HCT116 (cell line): ENCODE measurements around the gene NR1H3. TPM values are rescaled to one million over a fixed set of nuclear protein-coding genes. Genes with fewer than 3 reads are reported as not detected.

ENCODE experiments used
- ATAC-seq: fragments of 200-7000 bp; cut with Tn5 transposase; 2 replicates; pipeline ENCODE4 v1.9.1; 2020; ENCODE audit warnings: mild to moderate bottlenecking, moderate library complexity
- BruUV-seq: library from RNA; stranded (reverse); fragments of 400-500 nt; replicated peaks from 2 replicates; lab custom pipeline; 2021; lab: Mats Ljungman, UMichigan
- CTCF ChIA-PET: fragments of 300-600 bp; sonication (Branson Sonifier 250); formaldehyde crosslinking; loops from one replicate; lab custom pipeline; 2021; ENCODE audit warnings: antibody characterized with exemption; lab: Charles Lee
- POLR2A ChIA-PET: fragments of 300-600, 350-600 bp; sonication (Branson Sonifier 250); formaldehyde crosslinking; loops from one replicate; lab custom pipeline; 2021; ENCODE audit warnings: antibody characterized with exemption; lab: Charles Lee
- RAD21 ChIA-PET, 2 experiments: fragments of 300-600 bp; sonication (Branson Sonifier 250); formaldehyde crosslinking; loops; one replicate each; lab custom pipeline; 2023; ENCODE audit warnings: low total read pairs in 2 of 2; ENCODE audit not compliant: uncharacterized antibody in 2 of 2, unreplicated experiment in 2 of 2, low non-redundant PET in 1 of 2; lab: Charles Lee
- DNase-seq: peaks from one replicate; pipeline ENCODE4 v3.0.0-alpha.2; 2010; ENCODE audit warnings: low read depth, low spot score
- H2AFZ ChIP-seq: fragments of 200-600 bp; shearing (Covaris generic), sonication (generic); 2 replicates; pipeline ENCODE4 v1.6.1; 2017; ENCODE audit warnings: low read depth, mixed run types, mixed read lengths, antibody characterized with exemption, low read length; ENCODE audit not compliant: poor library complexity, severe bottlenecking
- H3K27ac ChIP-seq: 2 replicates; pipeline ENCODE4 v1.5.1; 2012; ENCODE audit warnings: low read depth, low read length
- H3K27me3 ChIP-seq: fragments of 200-600 bp; sonication (generic); 2 replicates; pipeline ENCODE4 v1.6.1; 2016; ENCODE audit warnings: mixed run types, low read length, mixed read lengths; ENCODE audit not compliant: insufficient read depth
- H3K36me3 ChIP-seq, 2 experiments: fragments of 200-500 bp in 1 of 2; fragments of 200-600 bp in 1 of 2; sonication (Bioruptor generic) in 1 of 2; sonication (generic) in 1 of 2; 2 replicates each; pipeline versions ENCODE4 v1.5.1 to v1.6.1; 2014 to 2016; ENCODE audit warnings: low read length in 2 of 2, inconsistent platforms in 1 of 2, mixed read lengths in 1 of 2, mixed run types in 1 of 2; ENCODE audit not compliant: insufficient read depth in 2 of 2, control insufficient read depth in 1 of 2
- H3K4me1 ChIP-seq, 2 experiments: fragments of 200-600 bp in 1 of 2; sonication (generic) in 1 of 2; 2 replicates each; pipeline versions ENCODE4 v1.5.1 to v1.6.1; 2012 to 2017; ENCODE audit warnings: low read length in 2 of 2, inconsistent platforms in 1 of 2, mild to moderate bottlenecking in 1 of 2, mixed read lengths in 1 of 2, mixed run types in 1 of 2, moderate library complexity in 1 of 2; ENCODE audit not compliant: insufficient read depth in 2 of 2, control insufficient read depth in 1 of 2
- H3K4me2 ChIP-seq: fragments of 200-600 bp; sonication (generic); 2 replicates; pipeline ENCODE4 v1.6.1; 2017; ENCODE audit warnings: mixed run types, low read length, mixed read lengths
- H3K4me3 ChIP-seq, 2 experiments: fragments of 200-600 bp in 1 of 2; sonication (generic) in 1 of 2; replicated peaks in 1 of 2; 2 replicates each; pipeline ENCODE4 v1.5.1; 2011 to 2016; ENCODE audit warnings: low read length in 2 of 2, control low read depth in 1 of 2, low read depth in 1 of 2, mild to moderate bottlenecking in 1 of 2, mixed read lengths in 1 of 2, mixed run types in 1 of 2
- H3K79me2 ChIP-seq: fragments of 200-600 bp; sonication (generic); 2 replicates; pipeline ENCODE4 v1.6.1; 2017; ENCODE audit warnings: mild to moderate bottlenecking, mixed run types, low read length, moderate library complexity, mixed read lengths; ENCODE audit not compliant: insufficient read depth
- H3K9ac ChIP-seq: fragments of 200-600 bp; sonication (generic); 2 replicates; pipeline ENCODE4 v1.6.1; 2016; ENCODE audit warnings: low read length, mixed read lengths
- H3K9me2 ChIP-seq: fragments of 200-600 bp; sonication (generic), shearing (Covaris generic); 2 replicates; pipeline ENCODE4 v1.6.1; 2017; ENCODE audit warnings: mixed run types, mild to moderate bottlenecking, moderate library complexity; ENCODE audit not compliant: insufficient read depth
- H3K9me3 ChIP-seq, 2 experiments: fragments of 200-500 bp in 1 of 2; fragments of 200-600 bp in 1 of 2; sonication (Bioruptor generic) in 1 of 2; sonication (generic) in 1 of 2; 2 replicates each; pipeline ENCODE4 v1.6.1; 2014 to 2017; ENCODE audit warnings: low read length in 2 of 2, mixed read lengths in 2 of 2, inconsistent platforms in 1 of 2, low read depth in 1 of 2, mild to moderate bottlenecking in 1 of 2, mixed run types in 1 of 2, moderate library complexity in 1 of 2; ENCODE audit not compliant: control insufficient read depth in 1 of 2, insufficient read depth in 1 of 2
- H4K20me1 ChIP-seq: fragments of 200-600 bp; sonication (generic), shearing (Covaris generic); 2 replicates; pipeline ENCODE4 v1.6.1; 2017; ENCODE audit warnings: mixed run types, mild to moderate bottlenecking, moderate library complexity; ENCODE audit not compliant: insufficient read depth
- ATF3 ChIP-seq: IDR thresholded peaks from 2 replicates; pipeline ENCODE4 v1.6.1; 2012
- CTCF ChIP-seq, 3 experiments: fragments of 200-600 bp in 1 of 3; sonication (generic) in 1 of 3; IDR thresholded peaks in 2 of 3; conservative IDR thresholded peaks in 1 of 3; 2 replicates each; pipeline ENCODE4 v1.5.1; 2012 to 2017; ENCODE audit warnings: low read depth in 2 of 3, low read length in 2 of 3, antibody characterized with exemption in 1 of 3, borderline replicate concordance in 1 of 3, control low read depth in 1 of 3, mild to moderate bottlenecking in 1 of 3, mixed read lengths in 1 of 3, mixed run types in 1 of 3, moderate library complexity in 1 of 3; ENCODE audit not compliant: insufficient read depth in 1 of 3
- ELF1 ChIP-seq: IDR thresholded peaks from 2 replicates; pipeline ENCODE4 v1.6.1; 2012; ENCODE audit warnings: low read depth, borderline replicate concordance
- EZH2 ChIP-seq: fragments of 200-600 bp; sonication (generic); IDR thresholded peaks from 2 replicates; pipeline ENCODE4 v1.6.1; 2017; ENCODE audit warnings: antibody characterized with exemption, mixed run types
- EZH2phosphoT487 ChIP-seq: fragments of 200-600 bp; IDR thresholded peaks from 2 replicates; pipeline ENCODE4 v1.6.1; 2018; ENCODE audit warnings: antibody characterized with exemption, borderline replicate concordance
- MAX ChIP-seq: IDR thresholded peaks from 2 replicates; pipeline ENCODE4 v1.6.1; 2012
- POLR2AphosphoS5 ChIP-seq: IDR thresholded peaks from 2 replicates; pipeline ENCODE4 v1.6.1; 2011; ENCODE audit warnings: mild to moderate bottlenecking, low read depth, low read length, moderate library complexity
- REST ChIP-seq: IDR thresholded peaks from 2 replicates; pipeline ENCODE4 v1.6.1; 2012; ENCODE audit warnings: low read depth
- SIN3A ChIP-seq: IDR thresholded peaks from 2 replicates; pipeline ENCODE4 v1.6.1; 2012; ENCODE audit warnings: low read depth
- SRF ChIP-seq: IDR thresholded peaks from 2 replicates; pipeline ENCODE4 v1.6.1; 2012; ENCODE audit warnings: low read depth
- TCF7L2 ChIP-seq: IDR thresholded peaks from 2 replicates; pipeline ENCODE4 v1.7.0; 2011; ENCODE audit warnings: borderline replicate concordance, inconsistent platforms; ENCODE audit not compliant: insufficient read depth, insufficient read length; ENCODE audit errors: extremely low read depth
- YY1 ChIP-seq: IDR thresholded peaks from 2 replicates; pipeline ENCODE4 v1.6.1; 2011; ENCODE audit warnings: low read length, low read depth, moderate library complexity, mild to moderate bottlenecking; ENCODE audit not compliant: insufficient replicate concordance; ENCODE audit errors: extremely low read depth
- intact Hi-C: fragments of 100-400 bp; cut with micrococcal nuclease; formaldehyde crosslinking; loops from 2 replicates; pipeline ENCODE4 v1.10.0; 2022
- total RNA-seq: library from RNA; stranded (reverse); gene quantifications from one replicate; pipeline ENCODE4 v1.2.1, GENCODE V29; 2021; ENCODE audit not compliant: unreplicated experiment

The NR1H3 gene
- total RNA-seq, 1 experiment from 2014 or later: 23.5 TPM

- RAD21 ChIA-PET: interaction anchor here (0.7 to 1.9 kb wide), 3 partner anchors 16 to 205 kb away, joined by 3 to 7 read pairs (median 4); no protein-coding TSS in a partner anchor
- TF ChIP-seq YY1: no peak
- 0 out of 6 replicates have a peak, but pooled peaks of 1 of the 3 experiments have one; percentile 4 for TF ChIP-seq CTCF (IDR thresholded peaks at IDR 0.05 in 2 of 3, conservative IDR thresholded peaks at IDR 0.05 in 1 of 3; ENCODE audit: borderline replicate concordance in 1 of 3, insufficient read depth in 1 of 3, low read depth in 2 of 3, low read length in 2 of 3)
- TF ChIP-seq, all 23 proteins: peak for 1
- Histone ChIP-seq H3K9me2 (no peaks in the 10 kb centered on the region), H3K27ac (peak overlapping the region; percentile 73), H3K4me2 (peak overlapping the region; percentile 90), H3K4me3 (peak overlapping the region; percentile 71 to 96), H3K79me2 (peaks cover 33% of the 10 kb centered on the region), H3K9ac (peak overlapping the region; percentile 89), H3K4me1 (peaks cover 7 to 16% of the 10 kb centered on the region in 2 experiments; a peak in 2 of 4 replicates), H3K36me3 (peaks cover 4 to 12% of the 10 kb centered on the region in 2 experiments; a peak in 1 of 4 replicates), H4K20me1 (no peaks in the 10 kb centered on the region), H2AFZ (no peak overlapping the region), H3K9me3 (no peaks in the 10 kb centered on the region), H3K27me3 (no peaks in the 10 kb centered on the region)
- CTCF ChIA-PET: interaction anchor here (0.6 to 2.2 kb wide), 5 partner anchors 15 to 106 kb away, joined by 3 to 9 read pairs (median 6); partner anchors contain the start of gene DDB2
- POLR2A ChIA-PET: interaction anchor here (1.0 to 2.2 kb wide), 7 partner anchors 11 to 37 kb away, joined by 3 to 16 read pairs (median 4); partner anchors contain the start of gene DDB2
- no TSS peak for BruUV-seq
- intact Hi-C loops: loop anchor here (2.0 kb wide), 1 partner anchor 73 kb away; the partner anchor contains the start of gene ARFGAP2
- DNase-seq (no peak), ATAC-seq (no peak)
These were observed 8.4 kb upstream of the NR1H3 start for GRCh38 chr11:47249378-47249715.

GRCh38 chr11:47251751-47252150 lies 6.0 kb upstream of the NR1H3 start:
- no peak overlapping the region for H3K4me3 ChIP-seq
- no peak overlapping the region for H3K9ac ChIP-seq
- POLR2A ChIA-PET: no interaction called here
- H3K4me1 ChIP-seq: peaks cover 7 to 16% of the 10 kb centered on the region in 2 experiments; a peak in 2 of 4 replicates
- TF ChIP-seq ELF1: no peak
- TF ChIP-seq TCF7L2: no peak
- TF ChIP-seq MAX: no peak
- no peak for TF ChIP-seq EZH2
- TF ChIP-seq POLR2AphosphoS5: no peak
- no peak for TF ChIP-seq ATF3
- TF ChIP-seq SRF: no peak
- TF ChIP-seq REST: no peak
- no peak for TF ChIP-seq EZH2phosphoT487
- TF ChIP-seq YY1: no peak
- TF ChIP-seq SIN3A: no peak
- peaks cover 33% of the 10 kb centered on the region for H3K79me2 ChIP-seq
- no peaks in the 10 kb centered on the region for H3K27me3 ChIP-seq
- RAD21 ChIA-PET: no interaction called here
- DNase-seq (no peak), ATAC-seq (no peak)
- intact Hi-C loops: loop anchor here (10.0 kb wide), 1 partner anchor 103 kb away; the partner anchor contains the start of gene MYBPC3
- no peaks in the 10 kb centered on the region for H3K9me2 ChIP-seq
- no peaks in the 10 kb centered on the region for H4K20me1 ChIP-seq
- no peaks in the 10 kb centered on the region for H3K9me3 ChIP-seq
- H3K4me2 ChIP-seq: no peak overlapping the region
- no peak overlapping the region for H2AFZ ChIP-seq
- BruUV-seq: no TSS peak
- 0 out of 4 replicates have a peak, but pooled peaks cover 0 to 4% of the 10 kb centered on the region in 2 experiments for H3K36me3 ChIP-seq
- CTCF ChIA-PET: no interaction called here
- H3K27ac ChIP-seq: no peak overlapping the region
